ENCODE results near the gene ACTR3C. TPM values are rescaled to one million over a fixed set of nuclear protein-coding genes. Genes with fewer than 3 reads are reported as not detected.

ACTR3C gene
- total and polyA plus RNA-seq, 2 donors from 2014 or later = 15.8 to 31.6 TPM

DNA sequence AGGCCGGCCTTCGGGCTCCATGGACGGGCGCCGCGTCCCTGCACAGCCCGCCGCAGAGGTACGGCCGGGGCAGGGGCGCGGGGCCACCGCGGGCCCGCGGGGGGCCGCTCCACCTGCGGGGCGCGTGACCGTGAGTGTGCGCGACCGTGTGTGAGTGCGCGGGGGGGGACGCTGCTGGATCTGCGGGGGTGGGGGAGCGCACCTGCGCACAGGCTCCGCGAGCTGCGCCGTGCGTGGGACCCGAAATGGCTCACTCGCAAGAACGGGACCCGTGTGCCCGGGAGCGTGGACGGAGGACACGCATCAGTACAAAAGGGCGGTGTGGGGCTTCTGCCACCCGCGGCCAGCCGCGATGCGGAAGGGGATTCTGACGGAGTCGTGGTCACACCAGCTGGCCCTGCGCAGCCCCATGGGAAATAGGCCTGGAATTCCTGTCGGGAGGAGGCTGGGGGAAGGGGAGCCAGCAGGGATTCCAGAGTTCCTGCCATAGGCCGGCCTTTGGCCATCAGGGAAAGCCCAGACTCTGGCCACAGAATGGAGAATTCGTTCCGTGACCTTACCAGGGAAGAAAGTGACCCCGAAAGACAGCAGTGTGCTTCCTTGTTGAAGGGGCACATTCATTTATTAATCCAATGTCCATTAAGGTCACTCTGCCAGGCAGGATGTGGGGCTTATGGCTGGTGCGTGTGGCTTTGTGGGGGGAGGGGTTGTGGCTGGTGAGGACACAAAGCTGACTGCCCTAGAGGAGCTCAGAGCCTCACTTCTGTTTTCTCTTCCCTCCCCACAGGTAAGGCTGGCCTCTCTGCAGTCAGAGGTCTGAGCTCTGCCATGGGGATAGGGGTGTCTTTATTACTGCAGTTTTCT is 45.8 kb upstream of the ACTR3C start:
- Histone ChIP-seq H3K4me3 (ENCODE audit: low read length in 3 of 3) (peak overlapping the region; percentile 64 to 90 (median 90)), H3K27ac (ENCODE audit: low read depth in 2 of 2, low read length in 2 of 2) (peak overlapping the region; percentile 94 to 97), H3K9me3 (ENCODE audit: control insufficient read depth in 2 of 3, insufficient read depth in 1 of 3, low read length in 3 of 3) (no peaks in the 10 kb centered on the region), H3K4me1 (ENCODE audit: control insufficient read depth in 2 of 3, insufficient read depth in 2 of 3, low read depth in 1 of 3, low read length in 3 of 3) (peaks cover 5 to 29% (median 13%) of the 10 kb centered on the region in 3 donors), H3K27me3 (ENCODE audit: control insufficient read depth, insufficient read depth, low read length) (no peaks in the 10 kb centered on the region), H3K9ac (ENCODE audit: low read length in 3 of 3) (peak overlapping the region; percentile 37 to 89 (median 85)), H3K36me3 (ENCODE audit: control insufficient read depth in 2 of 3, insufficient read depth in 3 of 3, low read length in 3 of 3) (peaks cover 3 to 12% (median 12%) of the 10 kb centered on the region in 3 donors)
- FAIRE-seq (no peak), DNase-seq (peak; percentile 86 to 93 (median 92))
- intact Hi-C loops (cut with DNase I) = no loop called here
- TF ChIP-seq, protein P1, sequence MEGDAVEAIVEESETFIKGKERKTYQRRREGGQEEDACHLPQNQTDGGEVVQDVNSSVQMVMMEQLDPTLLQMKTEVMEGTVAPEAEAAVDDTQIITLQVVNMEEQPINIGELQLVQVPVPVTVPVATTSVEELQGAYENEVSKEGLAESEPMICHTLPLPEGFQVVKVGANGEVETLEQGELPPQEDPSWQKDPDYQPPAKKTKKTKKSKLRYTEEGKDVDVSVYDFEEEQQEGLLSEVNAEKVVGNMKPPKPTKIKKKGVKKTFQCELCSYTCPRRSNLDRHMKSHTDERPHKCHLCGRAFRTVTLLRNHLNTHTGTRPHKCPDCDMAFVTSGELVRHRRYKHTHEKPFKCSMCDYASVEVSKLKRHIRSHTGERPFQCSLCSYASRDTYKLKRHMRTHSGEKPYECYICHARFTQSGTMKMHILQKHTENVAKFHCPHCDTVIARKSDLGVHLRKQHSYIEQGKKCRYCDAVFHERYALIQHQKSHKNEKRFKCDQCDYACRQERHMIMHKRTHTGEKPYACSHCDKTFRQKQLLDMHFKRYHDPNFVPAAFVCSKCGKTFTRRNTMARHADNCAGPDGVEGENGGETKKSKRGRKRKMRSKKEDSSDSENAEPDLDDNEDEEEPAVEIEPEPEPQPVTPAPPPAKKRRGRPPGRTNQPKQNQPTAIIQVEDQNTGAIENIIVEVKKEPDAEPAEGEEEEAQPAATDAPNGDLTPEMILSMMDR (IDR thresholded peaks at IDR 0.05; ENCODE audit: borderline replicate concordance, extremely low read depth, insufficient read depth) = no peak

DNA sequence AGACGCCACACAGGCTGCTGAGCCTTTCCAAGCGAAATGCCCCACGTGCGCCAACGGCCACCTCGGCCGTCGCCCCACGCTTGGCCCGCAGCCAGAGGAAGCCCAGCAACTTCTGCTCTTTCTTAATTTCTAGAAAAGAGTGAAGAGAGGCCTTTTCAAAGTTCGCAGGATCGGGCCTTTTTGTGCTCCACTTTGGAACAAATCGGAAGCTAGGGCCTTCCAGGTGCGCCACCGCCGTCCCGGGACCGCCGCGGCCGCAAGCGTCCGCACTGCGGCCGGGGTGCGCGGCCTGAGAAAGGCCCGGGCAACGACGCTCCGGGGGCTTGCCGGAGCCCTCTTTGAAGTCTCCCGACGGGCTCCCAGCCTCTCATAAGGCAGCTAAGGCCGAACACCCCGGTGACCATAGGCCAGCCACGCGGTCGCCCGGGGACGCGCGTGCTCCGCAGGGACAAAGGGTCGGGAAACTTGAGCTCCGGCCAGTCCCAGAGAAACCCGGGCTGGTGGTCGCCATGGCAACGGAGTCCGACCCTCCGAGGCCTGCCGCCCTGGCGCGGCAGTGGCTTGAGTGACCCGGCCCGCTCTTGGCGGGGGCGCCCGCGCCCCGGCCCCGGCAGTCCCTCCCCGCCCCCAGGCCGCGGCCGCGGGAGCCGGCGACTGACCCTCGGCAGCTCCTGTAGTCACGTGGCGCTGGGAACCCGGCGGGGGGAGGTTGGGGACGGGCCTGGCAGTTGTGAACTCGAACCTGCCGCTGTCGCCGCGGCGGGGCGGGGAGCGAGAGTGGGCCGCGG is 44.9 kb upstream of the ACTR3C start, which contains the start of gene REPIN1:
Gene REPIN1, plus strand, starts transcription at position 727 of the 788 bp plus-strand sequence. CDS start 890 bp downstream, outside the sequence.
- peaks cover 5 to 26% (median 10%) of the 10 kb centered on the region in 3 donors for H3K4me1 ChIP-seq (ENCODE audit: control insufficient read depth in 2 of 3, insufficient read depth in 2 of 3, low read depth in 1 of 3, low read length in 3 of 3)
- no peaks in the 10 kb centered on the region for H3K9me3 ChIP-seq (ENCODE audit: control insufficient read depth in 2 of 3, insufficient read depth in 1 of 3, low read length in 3 of 3)
- peaks cover 3 to 8% (median 7%) of the 10 kb centered on the region in 3 donors for H3K36me3 ChIP-seq (ENCODE audit: control insufficient read depth in 2 of 3, insufficient read depth in 3 of 3, low read length in 3 of 3)
- H3K9ac ChIP-seq (ENCODE audit: low read length in 3 of 3) = peak within 1 kb of the TSS; percentile 77 to 91 (median 85)
- H3K27me3 ChIP-seq (ENCODE audit: control insufficient read depth, insufficient read depth, low read length) = no peaks in the 10 kb centered on the region
- intact Hi-C loops (cut with DNase I) = no loop called here
- H3K27ac ChIP-seq (ENCODE audit: low read depth in 2 of 2, low read length in 2 of 2) = peak within 1 kb of the TSS; percentile 94 to 97
- FAIRE-seq (no peak), DNase-seq (peak; percentile 95 to 98 (median 96))
- H3K4me3 ChIP-seq (ENCODE audit: low read length in 3 of 3) = peak within 1 kb of the TSS; percentile 64 to 90 (median 90)
- TF ChIP-seq, protein P1 (IDR thresholded peaks at IDR 0.05; ENCODE audit: borderline replicate concordance, extremely low read depth, insufficient read depth) = no peak

GRCh38 chr7:150367677-150368095 is 44.3 kb upstream of the ACTR3C start:
- no peaks in the 10 kb centered on the region for H3K9me3 ChIP-seq (ENCODE audit: control insufficient read depth in 2 of 3, insufficient read depth in 1 of 3, low read length in 3 of 3)
- H3K4me3 ChIP-seq (ENCODE audit: low read length in 3 of 3) = peak overlapping the region; percentile 31 to 90 (median 50)
- TF ChIP-seq, protein P1 (IDR thresholded peaks at IDR 0.05; ENCODE audit: borderline replicate concordance, extremely low read depth, insufficient read depth) = no peak
- H3K4me1 ChIP-seq (ENCODE audit: control insufficient read depth in 2 of 3, insufficient read depth in 2 of 3, low read depth in 1 of 3, low read length in 3 of 3) = peaks cover 5 to 20% (median 7%) of the 10 kb centered on the region in 3 donors
- DNase-seq (no peak), FAIRE-seq (no peak)
- intact Hi-C loops (cut with DNase I) = no loop called here
- H3K27me3 ChIP-seq (ENCODE audit: control insufficient read depth, insufficient read depth, low read length) = no peaks in the 10 kb centered on the region
- H3K9ac ChIP-seq (ENCODE audit: low read length in 3 of 3) = peak overlapping the region in 2 of 3 donors; percentile 48 to 91
- peak overlapping the region; percentile 94 to 97 for H3K27ac ChIP-seq (ENCODE audit: low read depth in 2 of 2, low read length in 2 of 2)
- peaks cover 3 to 4% (median 3%) of the 10 kb centered on the region in 3 donors for H3K36me3 ChIP-seq (ENCODE audit: control insufficient read depth in 2 of 3, insufficient read depth in 3 of 3, low read length in 3 of 3)
